ENCODE measurements around the gene GLRB.
"Not testable (repeated sequence)": the region's sequence is repeated elsewhere in the genome, so short reads cannot be mapped to it uniquely, and the experiment has no call there.

GLRB gene
- long read RNA-seq, donor 1, partial matches to known transcripts = 7 of 12 reads
- long read RNA-seq, donor 1, other reads (novel, unspliced or antisense) = 0 of 12 reads
- long read RNA-seq, donor 2, partial matches to known transcripts = 0 of 2 reads
- long read RNA-seq, donor 2, other reads (novel, unspliced or antisense) = 0 of 2 reads
- long read RNA-seq, donor 3, partial matches to known transcripts = 0 of 1 reads
- long read RNA-seq, donor 3, other reads (novel, unspliced or antisense) = 0 of 1 reads
- long read RNA-seq, donor 4, partial matches to known transcripts = 0 of 4 reads
- long read RNA-seq, donor 4, other reads (novel, unspliced or antisense) = 0 of 4 reads
- long read RNA-seq, donor 5, partial matches to known transcripts = 0 of 3 reads
- long read RNA-seq, donor 5, other reads (novel, unspliced or antisense) = 0 of 3 reads
- long read RNA-seq, donor 6, partial matches to known transcripts = 0 of 4 reads
- long read RNA-seq, donor 6, other reads (novel, unspliced or antisense) = 0 of 4 reads
- long read RNA-seq, donor 7, transcript GLRB-201 (10 exons, 3,126 nt) = major isoform, 5 of 27 reads
- long read RNA-seq, donor 7, partial matches to known transcripts = 0 of 27 reads
- long read RNA-seq, donor 7, other reads (novel, unspliced or antisense) = 19 of 27 reads
- long read RNA-seq, donor 8, partial matches to known transcripts = 0 of 2 reads
- long read RNA-seq, donor 8, other reads (novel, unspliced or antisense) = 0 of 2 reads

- peak; percentile 84 for DNase-seq
Measured at GRCh38 chr4:157075811-157076577, at the start of gene GLRB. TSS of gene GLRB (plus strand) at chr4:157076150. CDS start at chr4:157078025, 1,875 bp downstream.

- DNase-seq = no peak
Measured at GRCh38 chr4:157035471-157035870, 40.5 kb upstream of the GLRB start.

DNA sequence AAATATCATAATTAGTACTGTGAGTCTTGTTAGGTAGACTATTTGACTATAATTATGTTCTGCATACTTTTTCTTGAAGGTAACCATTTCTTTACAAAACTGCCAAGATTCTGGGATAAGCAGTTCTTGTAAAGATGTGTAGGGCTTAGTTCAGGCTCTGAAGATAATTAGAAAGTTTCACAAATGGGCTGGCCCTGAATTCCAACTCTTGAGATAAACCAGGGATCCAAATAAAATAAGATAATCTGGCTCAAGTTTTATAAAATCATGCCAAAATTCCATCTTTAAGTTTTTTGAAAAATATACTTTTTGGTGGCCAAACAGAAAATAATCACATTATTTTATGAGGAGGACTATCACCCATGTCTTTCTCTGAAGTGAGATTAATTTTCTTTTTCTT is 35.5 kb upstream of the GLRB start:
- DNase-seq = no peak

GRCh38 chr4:157043131-157043530 is 32.8 kb upstream of the GLRB start:
- DNase-seq = peak; percentile 3

DNA sequence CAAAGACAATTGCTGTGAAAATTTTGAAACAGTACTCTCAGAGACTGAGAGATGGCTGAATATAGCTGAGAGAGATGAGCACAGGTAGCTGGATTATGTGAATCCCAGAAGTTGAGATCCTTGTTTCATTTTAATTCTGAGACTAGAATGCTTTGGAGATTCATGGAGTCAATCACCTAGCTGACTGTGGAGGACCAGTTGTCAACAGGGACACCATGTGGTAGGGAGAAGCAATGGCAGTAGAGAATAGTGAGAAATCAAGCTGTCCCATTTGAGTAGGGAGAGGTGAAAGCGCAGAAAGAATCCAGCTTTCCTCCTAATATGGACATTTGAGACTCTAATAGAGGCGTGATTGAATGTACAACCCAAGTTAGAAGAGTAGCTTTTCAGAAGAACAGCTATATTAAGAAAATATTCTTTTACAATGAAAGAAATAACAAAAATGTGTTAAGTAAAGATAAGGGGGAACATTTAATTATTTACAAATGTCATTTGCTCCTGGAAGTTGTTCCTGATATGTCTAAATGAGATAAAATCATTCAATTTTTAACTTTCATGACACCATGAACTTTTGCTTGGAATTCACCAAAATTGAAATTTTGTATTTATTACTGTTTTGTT is 30.3 kb upstream of the GLRB start:
- no peak for DNase-seq

GRCh38 chr4:157048248-157048647 is 27.7 kb upstream of the GLRB start:
- no peak for DNase-seq

GRCh38 chr4:157050561-157050960 is 25.4 kb upstream of the GLRB start:
- DNase-seq = no peak

DNA sequence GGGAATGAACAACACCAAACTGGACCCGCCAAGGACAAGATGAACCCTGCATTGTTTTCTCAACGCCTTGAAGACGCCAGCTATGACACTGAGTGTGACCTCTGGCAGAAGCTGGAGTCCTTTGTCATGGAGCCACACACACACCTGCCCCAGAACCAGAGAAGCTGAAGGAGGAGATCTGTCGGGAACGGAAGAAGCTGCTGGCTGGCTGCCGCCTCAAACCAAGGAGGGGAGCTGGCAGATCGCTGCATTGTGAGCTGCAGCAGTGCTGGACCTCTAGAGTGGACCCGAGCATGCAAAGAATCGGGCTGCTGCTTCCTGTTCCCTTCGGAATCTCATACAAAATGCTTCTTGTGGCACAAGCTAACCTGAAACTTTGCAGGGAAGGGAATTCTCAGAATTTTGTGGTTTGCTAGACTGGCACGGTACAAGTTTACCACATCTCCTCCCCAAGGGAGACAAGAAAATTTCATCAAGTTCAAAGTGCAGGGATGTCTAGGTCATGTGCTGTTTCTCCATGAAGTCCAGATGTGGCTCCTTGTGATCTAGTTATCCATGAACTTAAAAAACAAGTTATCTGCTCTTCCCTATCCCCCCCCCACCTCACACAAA is 23.4 kb upstream of the GLRB start:
- DNase-seq = no peak

GRCh38 chr4:157057218-157057617 is 18.7 kb upstream of the GLRB start:
- DNase-seq = no peak

DNA sequence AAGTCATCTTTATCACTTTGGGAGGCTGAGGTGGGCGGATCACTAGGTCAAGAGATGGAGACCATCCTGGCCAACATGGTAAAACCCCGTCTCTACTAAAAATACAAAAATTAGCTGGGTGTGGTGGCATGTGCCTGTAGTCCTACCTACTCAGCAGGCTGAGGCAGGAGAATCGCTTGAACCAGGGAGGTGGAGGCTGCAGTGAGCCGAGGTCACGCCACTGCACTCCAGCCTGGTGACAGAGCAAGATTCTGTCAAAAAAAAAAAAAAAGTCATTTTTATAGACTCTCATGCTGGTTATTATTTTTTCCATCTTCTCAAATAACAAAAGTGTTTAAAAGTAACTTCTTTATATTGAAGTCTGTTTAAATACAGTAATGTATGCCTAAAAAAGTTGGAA is 17.1 kb upstream of the GLRB start:
- not testable (repeated sequence) for DNase-seq

DNA sequence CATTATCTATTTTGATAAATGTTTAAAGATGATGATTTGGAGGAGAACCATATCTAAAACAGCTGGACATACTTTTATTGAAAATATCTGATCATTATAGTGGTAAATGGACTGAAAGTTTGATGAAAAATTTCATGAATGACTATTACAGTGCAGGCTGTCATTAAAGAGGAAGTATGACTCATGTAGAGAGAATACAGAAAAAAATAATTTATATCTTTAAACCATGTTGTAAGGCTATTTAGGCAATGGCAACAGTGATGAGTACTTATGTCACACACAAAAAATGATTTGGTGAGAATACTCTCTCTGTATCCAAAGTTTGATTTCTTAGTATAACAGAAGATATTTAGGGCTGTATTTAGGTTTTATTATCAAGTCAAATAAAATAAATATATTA is 3.9 kb upstream of the GLRB start:
- DNase-seq = no peak

DNA sequence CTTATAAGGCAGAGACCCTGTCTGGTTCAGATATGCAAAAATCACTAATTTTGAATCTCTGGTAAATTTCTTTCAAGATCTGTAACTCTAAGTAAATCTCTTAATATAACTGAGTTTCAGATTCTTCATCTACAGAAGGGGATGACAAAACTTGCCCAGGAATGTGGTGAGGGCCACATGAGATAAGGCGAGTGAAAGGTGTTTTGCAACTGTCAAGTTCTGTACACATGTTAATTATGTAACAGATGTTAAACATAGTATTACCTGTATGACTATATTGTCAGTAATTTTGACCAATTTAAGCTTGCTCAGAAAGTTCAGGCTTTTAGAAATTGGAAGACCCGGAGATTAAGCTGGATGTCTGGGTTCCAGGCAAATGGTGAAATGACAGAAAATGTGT is 549 bp upstream of the GLRB start:
- DNase-seq = no peak

- no peak for DNase-seq
Measured at GRCh38 chr4:157076578-157076947, 613 bp downstream of the GLRB start.

DNA sequence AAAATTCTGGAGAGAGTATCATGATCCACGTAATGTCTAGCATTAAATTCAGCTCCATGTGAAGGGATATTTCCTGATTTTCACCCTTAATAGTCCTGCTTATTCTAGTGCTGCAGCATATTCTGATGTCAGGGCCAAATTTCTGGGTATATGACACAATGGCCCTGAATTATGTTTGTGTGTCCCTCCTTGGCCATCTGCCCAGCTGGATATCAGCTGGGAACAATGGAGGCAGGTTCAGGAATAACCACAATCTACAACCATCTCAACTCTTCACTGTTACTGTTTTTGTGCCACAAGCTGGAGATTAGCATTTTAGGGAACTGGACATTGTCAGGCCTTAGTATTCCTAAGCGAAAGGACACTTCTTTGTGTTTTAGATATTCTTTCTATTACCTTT is 3.5 kb downstream of the GLRB start:
- no peak for DNase-seq

- no peak for DNase-seq
Measured at GRCh38 chr4:157080605-157081004, 4.7 kb downstream of the GLRB start.

- no peak for DNase-seq
Measured at GRCh38 chr4:157095716-157096115, 19.8 kb downstream of the GLRB start.

DNA sequence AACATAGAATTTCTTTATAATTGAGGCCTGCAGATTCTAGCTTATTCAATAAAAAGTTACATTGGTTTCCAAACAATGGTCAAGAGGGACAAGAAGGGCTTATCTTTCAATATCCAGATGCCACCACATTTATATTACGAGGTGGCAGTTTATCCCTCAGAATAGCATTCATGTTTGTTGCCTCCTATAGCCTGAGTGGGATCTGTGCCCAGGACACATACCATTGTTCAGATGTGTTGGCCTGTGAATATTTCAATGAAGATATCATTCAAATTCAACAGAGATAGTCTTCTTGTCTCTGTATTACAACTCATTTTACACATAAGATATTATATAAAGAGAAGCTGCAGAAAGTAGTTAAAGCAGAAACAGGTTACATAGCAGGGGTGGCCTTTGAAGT is 20.5 kb downstream of the GLRB start:
- no peak for DNase-seq

GRCh38 chr4:157099506-157099905 is 23.6 kb downstream of the GLRB start:
- no peak for DNase-seq

DNA sequence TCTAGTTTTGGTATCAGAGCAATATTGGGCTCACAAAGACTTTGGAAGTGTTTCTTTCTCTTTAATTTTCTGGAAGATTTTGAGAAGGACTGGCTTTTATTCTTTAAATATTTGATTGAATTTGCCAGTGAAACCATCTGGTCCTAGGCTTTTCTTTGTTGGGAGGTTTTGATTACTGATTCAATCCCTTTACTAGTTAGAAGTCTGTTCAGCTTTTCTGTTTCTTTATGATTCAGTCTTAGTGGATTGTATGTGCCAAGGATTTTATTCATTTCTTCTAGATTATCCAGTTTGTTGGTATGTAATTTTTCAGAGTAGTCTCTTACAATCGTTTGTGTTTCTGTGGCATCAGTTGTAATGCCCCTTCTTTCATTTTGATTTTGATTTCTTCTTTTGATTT is 28.6 kb downstream of the GLRB start:
- no peak for DNase-seq

DNA sequence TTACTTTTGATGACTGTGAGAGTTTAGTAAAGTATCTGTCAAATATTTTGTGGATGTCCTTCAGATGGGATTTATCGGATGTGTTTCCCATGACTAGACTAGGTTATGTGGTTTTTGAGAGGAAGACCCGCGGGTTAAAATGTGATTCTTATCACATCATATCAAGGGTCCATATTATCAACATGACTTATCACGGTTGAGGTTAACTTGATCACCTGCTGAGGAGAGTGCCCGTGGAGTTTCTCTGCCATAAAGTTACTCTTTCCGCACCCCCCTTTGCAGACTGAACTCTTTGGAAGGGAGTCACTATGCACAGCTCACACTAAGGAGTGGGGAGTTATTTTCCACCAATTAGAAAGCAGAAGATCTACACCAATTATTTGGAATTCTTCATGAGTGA is 38.7 kb downstream of the GLRB start:
- no peak for DNase-seq

DNA sequence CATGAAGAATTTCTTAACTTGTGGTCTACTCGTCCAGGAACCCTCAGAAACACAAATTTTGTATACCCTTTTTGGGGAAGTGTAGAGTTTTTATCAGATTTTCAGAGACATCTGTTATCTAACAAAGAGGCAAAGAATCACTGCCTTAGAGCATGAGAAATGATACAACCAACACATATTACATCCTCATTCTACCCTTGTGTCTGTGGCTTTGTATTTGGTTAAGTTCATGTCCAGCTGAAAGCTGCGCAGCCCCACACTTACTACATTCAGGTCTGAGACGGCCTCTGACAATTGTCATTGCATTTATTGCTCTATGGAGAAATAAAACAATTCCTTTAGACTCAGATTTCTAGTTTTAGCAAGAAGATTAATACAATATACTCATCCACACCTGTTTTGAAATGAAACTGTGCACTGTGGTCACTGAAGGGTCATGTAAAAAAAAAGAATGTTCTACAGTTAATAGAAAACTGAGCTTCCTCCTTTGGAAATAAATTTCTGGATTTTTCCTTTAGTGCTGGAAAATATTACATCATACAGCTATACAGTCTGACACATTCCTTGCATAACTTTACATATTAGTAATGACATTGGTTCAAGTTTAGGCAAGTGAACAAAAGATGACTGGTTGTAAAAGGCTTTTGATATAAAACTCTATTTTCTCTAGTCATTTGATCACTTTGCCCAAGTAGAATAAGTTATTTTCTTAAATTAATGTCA is 39.8 kb downstream of the GLRB start:
- DNase-seq = no peak

- no peak for DNase-seq
Measured at GRCh38 chr4:157121401-157121800, 45.5 kb downstream of the GLRB start.
